HepG2 (cell line): ENCODE measurements around the gene C11orf68. TPM values are rescaled to one million over a fixed set of nuclear protein-coding genes. Genes with fewer than 3 reads are reported as not detected.

Source experiments
- ATAC-seq: fragments of 200-7000 bp; cut with Tn5 transposase; 3 replicates; pipeline ENCODE4 v1.9.1; 2020; ENCODE audit warnings: mild to moderate bottlenecking, moderate library complexity
- BruUV-seq: library from RNA; stranded (reverse); fragments of 400-500 nt; replicated peaks from 2 replicates; lab custom pipeline; 2021; lab: Mats Ljungman, UMichigan
- CTCF ChIA-PET: fragments of 300-600 bp; formaldehyde crosslinking; extraction: SDS; loops from one replicate; lab custom pipeline; 2021; ENCODE audit warnings: low total read pairs, inconsistent platforms, low intra/inter-chr PET ratio; lab: Yijun Ruan, JAX
- POLR2A ChIA-PET: fragments of 350-600 bp; sonication (Branson Sonifier 250); formaldehyde crosslinking; loops from one replicate; lab custom pipeline; 2020; ENCODE audit warnings: antibody characterized with exemption, inconsistent platforms; lab: Yijun Ruan, JAX
- DNase-seq: peaks from one replicate; pipeline ENCODE4 v3.0.0-alpha.2; 2015; ENCODE audit warnings: low spot score
- FAIRE-seq: peaks from 3 replicates; lab custom pipeline; 2011; peaks lifted over from hg19 to GRCh38; lab: Jason Lieb, UNC
- H2AFZ ChIP-seq: one replicate; pipeline ENCODE4 v1.6.1; 2011; ENCODE audit warnings: low read length, inconsistent platforms
- H3K27ac ChIP-seq: fragments of 300-600 bp; 3 replicates; pipeline ENCODE4 v1.8.0; 2011; ENCODE audit warnings: mixed run types, mild to moderate bottlenecking, mixed read lengths, low read length, inconsistent platforms; ENCODE audit not compliant: insufficient read depth; ENCODE audit errors: extremely low read length
- H3K27me3 ChIP-seq, 2 experiments: fragments of 200-600 bp in 1 of 2; 2 replicates in 1 of 2; 3 replicates in 1 of 2; pipeline versions ENCODE4 v1.6.0 to v1.8.0; 2011; ENCODE audit warnings: low read length in 2 of 2, mild to moderate bottlenecking in 2 of 2, moderate library complexity in 2 of 2, inconsistent platforms in 1 of 2; ENCODE audit not compliant: insufficient read depth in 2 of 2, control insufficient read depth in 1 of 2
- H3K36me3 ChIP-seq, 2 experiments: fragments of 200-600 bp in 1 of 2; replicated peaks in 1 of 2; 2 replicates in 1 of 2; 3 replicates in 1 of 2; pipeline versions ENCODE4 v1.5.1 to v1.8.0; 2011; ENCODE audit warnings: low read length in 2 of 2, inconsistent platforms in 1 of 2; ENCODE audit not compliant: insufficient read depth in 2 of 2, control insufficient read depth in 1 of 2
- H3K4me1 ChIP-seq: 2 replicates; pipeline ENCODE4 v1.5.1; 2012; ENCODE audit warnings: low read length, inconsistent platforms; ENCODE audit not compliant: insufficient read depth
- H3K4me2 ChIP-seq: 2 replicates; pipeline ENCODE4 v1.6.0; 2011; ENCODE audit warnings: low read depth, low read length, inconsistent platforms
- H3K4me3 ChIP-seq, 3 experiments: fragments of 200-600 bp in 1 of 3; sonication (generic), shearing (Covaris generic) in 1 of 3; replicated peaks in 1 of 3; 2 replicates each; pipeline ENCODE4 v1.5.1; 2011 to 2016; ENCODE audit warnings: low read length in 3 of 3, inconsistent platforms in 2 of 3, low read depth in 2 of 3, mild to moderate bottlenecking in 2 of 3, control low read depth in 1 of 3, mixed read lengths in 1 of 3; ENCODE audit not compliant: insufficient read depth in 1 of 3
- H3K79me2 ChIP-seq: one replicate; pipeline ENCODE4 v1.6.1; 2011; ENCODE audit warnings: low read length, inconsistent platforms; ENCODE audit not compliant: insufficient read depth
- H3K9ac ChIP-seq: 2 replicates; pipeline ENCODE4 v1.6.0; 2011; ENCODE audit warnings: mild to moderate bottlenecking, low read depth, low read length, inconsistent platforms; ENCODE audit not compliant: insufficient read depth
- H3K9me3 ChIP-seq: 2 replicates; pipeline ENCODE4 v1.5.1; 2012; ENCODE audit warnings: mild to moderate bottlenecking, low read length
- H4K20me1 ChIP-seq: 2 replicates; pipeline ENCODE4 v1.6.0; 2011; ENCODE audit warnings: inconsistent platforms, mild to moderate bottlenecking, low read length, moderate library complexity; ENCODE audit not compliant: insufficient read depth
- GATA4 ChIP-seq: sonication (generic); IDR thresholded peaks from 2 replicates; pipeline ENCODE4 v1.6.1; 2016; ENCODE audit warnings: antibody characterized with exemption, low read depth, borderline replicate concordance
- HIC2 ChIP-seq: sonication (generic); formaldehyde crosslinking; IDR thresholded peaks from 2 replicates; pipeline ENCODE4 v1.9.0; 2022; ENCODE audit warnings: low read depth, missing genetic modification reagents
- HOXA7 ChIP-seq: sonication (generic); formaldehyde crosslinking; IDR thresholded peaks from 2 replicates; pipeline ENCODE4 v1.8.1; 2022; ENCODE audit warnings: mild to moderate bottlenecking, missing genetic modification reagents, moderate library complexity
- HOXD1 ChIP-seq: sonication (generic); formaldehyde crosslinking; IDR thresholded peaks from 2 replicates; pipeline ENCODE4 v1.5.0; 2020; ENCODE audit warnings: missing genetic modification reagents
- IKZF5 ChIP-seq: IDR thresholded peaks from 2 replicates; pipeline ENCODE4 v1.6.1; 2018; ENCODE audit warnings: missing genetic modification reagents, mild to moderate bottlenecking, missing compliant biosample characterization
- NR3C1 ChIP-seq: sonication (generic); formaldehyde crosslinking; IDR thresholded peaks from 2 replicates; pipeline ENCODE4 v1.4.0; 2020; ENCODE audit warnings: missing genetic modification reagents
- POLR2AphosphoS2 ChIP-seq: IDR thresholded peaks from 2 replicates; pipeline ENCODE4 v1.6.1; 2011; ENCODE audit warnings: low read depth, low read length, improper control_type of control experiment
- SAP130 ChIP-seq: IDR thresholded peaks from 2 replicates; pipeline ENCODE4 v1.6.1; 2016; ENCODE audit warnings: low read depth
- SMYD3 ChIP-seq: sonication (generic); formaldehyde crosslinking; IDR thresholded peaks from 2 replicates; pipeline ENCODE4 v1.8.1; 2023; ENCODE audit warnings: mild to moderate bottlenecking, missing genetic modification reagents
- WIZ ChIP-seq: sonication (generic); formaldehyde crosslinking; IDR thresholded peaks from 2 replicates; pipeline ENCODE4 v1.5.1; 2020; ENCODE audit warnings: mild to moderate bottlenecking, missing genetic modification reagents
- ZBTB3 ChIP-seq: sonication (generic); formaldehyde crosslinking; IDR thresholded peaks from 2 replicates; pipeline ENCODE4 v1.4.0; 2020; ENCODE audit warnings: low read depth, mild to moderate bottlenecking, moderate library complexity, missing genetic modification reagents, borderline replicate concordance
- ZNF639 ChIP-seq: conservative IDR thresholded peaks from 2 replicates; pipeline ENCODE4 v1.6.1; 2018; ENCODE audit warnings: missing genetic modification reagents
- ZNF672 ChIP-seq: sonication (generic); formaldehyde crosslinking; IDR thresholded peaks from 2 replicates; pipeline ENCODE4 v1.8.1; 2022; ENCODE audit warnings: missing genetic modification reagents
- ZNF740 ChIP-seq: sonication (generic); formaldehyde crosslinking; IDR thresholded peaks from 2 replicates; pipeline ENCODE4 v1.4.0; 2020; ENCODE audit warnings: missing genetic modification reagents
- ZNF850 ChIP-seq: sonication (generic); formaldehyde crosslinking; conservative IDR thresholded peaks from 2 replicates; pipeline ENCODE4 v1.9.0; 2021; ENCODE audit warnings: mild to moderate bottlenecking, missing genetic modification reagents
- ZNF879 ChIP-seq: sonication (generic); formaldehyde crosslinking; IDR thresholded peaks from 2 replicates; pipeline ENCODE4 v1.8.1; 2023; ENCODE audit warnings: missing genetic modification reagents
- ZSCAN12 ChIP-seq: sonication (generic); formaldehyde crosslinking; IDR thresholded peaks from 2 replicates; pipeline ENCODE4 v1.9.0; 2021; ENCODE audit warnings: mild to moderate bottlenecking, missing genetic modification reagents
- WGBS: methylation state at CpG from one replicate; pipeline ENCODE4 v1.1.6; 2017; ENCODE audit warnings: low lambda C conversion rate; 5-methylcytosine and 5-hydroxymethylcytosine counted together
- in situ Hi-C: cut with HindIII; loops from 2 replicates; pipeline ENCODE4 v1.10.0; 2017; ENCODE audit warnings: low pct_unique_long_range_greater_than_20kb; ENCODE audit not compliant: extremely low pct_ligation_motif_present
- intact Hi-C: fragments of 100-400 bp; cut with micrococcal nuclease; formaldehyde crosslinking; loops from one replicate; pipeline ENCODE4 v1.10.0; 2022; ENCODE audit not compliant: unreplicated experiment
- polyA plus RNA-seq, 8 experiments: library from polyadenylated mRNA; depleted of rRNA in 3 of 8; stranded (reverse) in 7 of 8; unstranded in 1 of 8; fragments of >200 nt; fragmentation: Illumina TruSeq in 4 of 8; extraction: Trizol in 4 of 8; gene quantifications; 2 replicates each; pipeline versions ENCODE4 v1.2.1 to v1.2.3, GENCODE V29; 2011 to 2016; ENCODE audit warnings: low read depth in 4 of 8, missing spikeins in 1 of 8, mixed read lengths in 1 of 8; ENCODE audit not compliant: insufficient read depth in 1 of 8
- total RNA-seq, 5 experiments: library from RNA; depleted of rRNA; stranded (reverse); fragments of >200 nt; fragmentation: Illumina TruSeq; extraction: Trizol; gene quantifications; 2 replicates each; pipeline ENCODE4 v1.2.3, GENCODE V29; 2016; ENCODE audit warnings: low read depth in 1 of 5

The C11orf68 gene
- total and polyA plus RNA-seq, 2 of the 13 experiments (the other 11 are each of a cell fraction or from before 2014, with no cell fraction given) = 8.4 to 28.3 TPM

GRCh38 chr11:65886826-65887722, 31.8 kb downstream of the C11orf68 start (continued):
- TF ChIP-seq ZNF740 (CRISPR knock-in tag) = no peak
- no peak for TF ChIP-seq ZNF879 (CRISPR knock-in tag)
- TF ChIP-seq ZNF639 (CRISPR knock-in tag) = no peak

GRCh38 chr11:65885808-65886536, 32.9 kb downstream of the C11orf68 start:
- H3K9me3 ChIP-seq = no peaks in the 10 kb centered on the region
- H3K27me3 ChIP-seq = no peaks in the 10 kb centered on the region; a peak in 1 of 5 replicates
- ATAC-seq (no peak), DNase-seq (no peak), FAIRE-seq (no peak)
- BruUV-seq = no TSS peak
- ChIA-PET POLR2A (interaction anchor here (1.3 to 7.6 kb wide), 3 partner anchors 26 to 174 kb away, joined by 3 to 78 read pairs (median 11); partner anchors contain the start of genes CFL1 and MUS81), CTCF (interaction anchor here (0.6 to 6.9 kb wide), 3 partner anchors 103 to 418 kb away, joined by 3 to 77 read pairs (median 63); no protein-coding TSS in a partner anchor)
- WGBS = 93% methylated on average over 12 of the region's 12 CpGs
- no peak overlapping the region for H3K9ac ChIP-seq
- H2AFZ ChIP-seq = no peak overlapping the region
- H3K36me3 ChIP-seq = peaks cover 4 to 19% of the 10 kb centered on the region in 2 experiments; a peak in 4 of 5 replicates
- intact Hi-C loops (loop anchor here (5.0 kb wide), 1 partner anchor 46 kb away; no protein-coding TSS in a partner anchor), in situ Hi-C loops (no loop called here)
- H3K79me2 ChIP-seq = peaks cover 4% of the 10 kb centered on the region
- H3K4me2 ChIP-seq = no peak overlapping the region
- H3K4me3 ChIP-seq = no peak overlapping the region
- H3K27ac ChIP-seq = no peak overlapping the region
- peaks cover 54% of the 10 kb centered on the region for H3K4me1 ChIP-seq
- H4K20me1 ChIP-seq = no peaks in the 10 kb centered on the region
- TF ChIP-seq HOXD1 (no peak), SAP130 (CRISPR knock-in tag) (no peak), GATA4 (no peak), ZNF672 (CRISPR knock-in tag) (no peak), ZBTB3 (CRISPR knock-in tag) (no peak), HIC2 (CRISPR knock-in tag) (no peak), ZSCAN12 (CRISPR knock-in tag) (no peak), SMYD3 (no peak), ZNF850 (CRISPR knock-in tag) (no peak), IKZF5 (CRISPR knock-in tag) (no peak), NR3C1 (no peak), HOXA7 (CRISPR knock-in tag) (no peak), WIZ (CRISPR knock-in tag) (no peak), POLR2AphosphoS2 (no peak)
